GM12892 (cell line): ENCODE data around the gene PDSS2.

Source experiments
- POLR2A ChIP-seq: IDR thresholded peaks from 2 replicates; pipeline ENCODE4 v1.6.1; 2011; ENCODE audit warnings: low read depth, low read length, control low read depth
- POLR2AphosphoS5 ChIP-seq: IDR thresholded peaks from 2 replicates; pipeline ENCODE4 v1.6.1; 2011; ENCODE audit warnings: low read depth, low read length, control low read depth
- TAF1 ChIP-seq: IDR thresholded peaks from 2 replicates; pipeline ENCODE4 v1.6.1; 2011; ENCODE audit warnings: low read depth, mild to moderate bottlenecking, control low read depth, low read length, borderline replicate concordance

DNA sequence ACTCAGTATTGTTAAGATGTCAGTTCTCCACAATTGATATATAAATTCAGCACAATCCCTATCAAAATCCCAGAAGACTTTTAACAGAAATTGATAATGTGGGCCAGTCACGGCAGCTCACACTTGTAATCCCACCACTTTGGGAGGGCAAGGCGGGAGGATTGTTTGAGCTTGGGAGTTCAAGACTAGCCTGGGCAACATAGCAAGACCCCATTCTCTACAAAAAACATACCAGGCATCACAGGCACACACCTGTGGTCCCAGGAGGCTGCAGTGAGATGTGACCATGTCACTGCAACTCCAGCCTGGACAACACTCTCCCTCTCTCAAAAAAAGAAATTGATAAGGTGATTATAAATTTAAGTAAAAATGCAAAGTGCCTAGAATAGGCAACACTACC, 90.9 kb downstream of the PDSS2 start:
- TF ChIP-seq POLR2AphosphoS5: no peak
- no peak for TF ChIP-seq POLR2A
- TF ChIP-seq TAF1: no peak
